GM18867 (cell line): Measurements from ENCODE around the gene NPR2.

Experiments
- ATAC-seq: cut with Tn5 transposase; IDR thresholded peaks from one replicate; pipeline ENCODE4 v1.9.1; 2021; ENCODE audit warnings: mild to moderate bottlenecking, moderate library complexity; ENCODE audit not compliant: unreplicated experiment

NPR2 gene

GRCh38 chr9:35763181-35763580 is 28.2 kb upstream of the NPR2 start:
- ATAC-seq: no peak

DNA sequence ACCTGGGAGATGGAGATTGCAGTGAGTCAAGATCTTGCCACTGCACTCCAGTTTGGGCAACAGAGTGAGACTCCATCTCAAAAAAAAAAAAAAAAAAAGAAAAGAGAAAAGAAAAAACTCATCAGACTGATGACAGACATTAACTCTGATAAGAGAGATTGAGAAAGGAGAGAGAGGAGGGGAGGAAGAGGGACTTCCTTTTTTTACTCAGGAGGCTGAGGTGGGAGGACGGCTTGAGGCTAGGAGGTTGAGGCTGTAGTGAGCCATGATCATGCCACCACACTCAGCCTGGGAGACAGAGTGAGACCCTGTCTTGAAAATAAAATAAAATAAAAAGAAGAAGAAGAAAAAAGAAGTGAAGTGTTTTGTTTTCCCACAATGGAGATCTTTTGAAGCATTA is 27.6 kb upstream of the NPR2 start:
- ATAC-seq: no peak

DNA sequence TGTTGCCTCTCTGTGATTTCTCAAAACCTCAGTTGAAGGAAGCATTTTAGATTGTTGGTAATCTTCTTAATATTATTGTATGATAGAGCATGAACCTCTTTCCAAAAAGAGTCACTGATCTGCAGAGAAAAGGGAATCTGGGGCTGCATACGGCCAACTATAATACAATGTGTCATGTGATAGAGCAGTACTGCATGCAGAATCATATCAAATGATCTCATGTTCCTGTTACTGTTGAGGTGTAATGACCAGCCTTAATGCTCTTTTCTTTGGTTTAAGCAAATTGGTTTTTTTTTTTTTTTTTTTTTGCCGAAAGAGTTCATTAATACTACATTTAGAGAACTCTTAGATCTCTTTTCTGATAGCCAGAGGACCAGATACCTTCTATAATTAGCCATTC is 24.4 kb upstream of the NPR2 start:
- ATAC-seq: no peak

DNA sequence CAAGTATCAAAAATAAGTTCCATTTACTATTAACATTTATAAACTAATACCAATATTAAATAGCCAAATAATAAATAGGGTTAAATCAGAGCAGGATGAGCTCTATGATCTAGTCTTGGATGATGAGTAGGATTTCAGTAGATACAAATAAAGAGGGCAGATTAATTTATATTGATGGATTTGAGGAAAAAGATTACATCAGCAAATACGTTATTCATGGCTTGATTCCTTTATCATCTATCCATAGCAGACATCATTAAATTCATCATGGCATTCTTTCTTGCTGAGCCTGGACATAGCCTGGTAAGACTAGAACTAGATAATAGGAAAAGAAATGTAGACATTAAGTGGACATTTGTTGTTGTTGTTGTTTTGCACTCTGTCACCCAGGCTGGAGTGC is 23.9 kb upstream of the NPR2 start:
- ATAC-seq: no peak

GRCh38 chr9:35769763-35770162 is 21.6 kb upstream of the NPR2 start:
- ATAC-seq: no peak

DNA sequence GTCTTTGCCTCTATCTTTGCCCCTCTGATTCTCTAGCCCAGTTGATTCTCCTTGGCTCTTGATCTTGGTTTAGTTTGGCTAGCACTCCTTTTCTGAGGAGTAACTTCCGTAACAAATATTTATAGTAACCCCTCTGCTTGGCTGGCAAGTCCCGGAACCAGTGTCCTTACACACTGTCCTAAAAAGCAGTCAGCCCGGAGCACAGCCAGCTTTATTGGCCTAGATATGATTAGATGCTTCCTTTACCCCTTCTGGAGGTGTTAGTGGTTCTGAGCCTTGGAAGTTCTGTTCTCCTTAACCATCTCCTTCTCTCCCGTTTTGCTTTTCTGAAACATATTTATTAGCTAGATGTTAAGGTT is 20.3 kb upstream of the NPR2 start:
- ATAC-seq: no peak

GRCh38 chr9:35771534-35771933 is 19.9 kb upstream of the NPR2 start:
- ATAC-seq: no peak

DNA sequence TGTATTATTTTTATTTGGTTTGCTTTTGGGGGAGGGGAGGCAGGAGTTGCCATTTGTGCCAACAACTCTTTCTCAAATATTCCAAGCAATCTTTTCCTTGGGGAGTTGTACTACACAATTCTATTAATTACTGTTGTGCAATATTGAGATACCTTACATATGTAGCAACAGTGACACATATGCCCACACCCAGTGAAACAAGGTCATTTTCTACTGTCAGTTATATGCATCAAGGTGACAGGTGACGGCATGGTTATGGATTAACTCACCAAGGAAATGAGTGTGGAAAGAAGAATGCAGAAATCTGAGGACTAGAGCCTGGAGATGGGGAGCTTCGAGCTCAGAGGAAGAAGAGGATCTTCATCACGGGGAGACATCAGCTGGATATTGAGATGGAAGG is 19.4 kb upstream of the NPR2 start:
- no peak for ATAC-seq

- ATAC-seq: no peak
These were observed 16.3 kb upstream of the NPR2 start for GRCh38 chr9:35774907-35775635.

- ATAC-seq: no peak
These were observed 15.4 kb upstream of the NPR2 start for GRCh38 chr9:35776018-35776417.

DNA sequence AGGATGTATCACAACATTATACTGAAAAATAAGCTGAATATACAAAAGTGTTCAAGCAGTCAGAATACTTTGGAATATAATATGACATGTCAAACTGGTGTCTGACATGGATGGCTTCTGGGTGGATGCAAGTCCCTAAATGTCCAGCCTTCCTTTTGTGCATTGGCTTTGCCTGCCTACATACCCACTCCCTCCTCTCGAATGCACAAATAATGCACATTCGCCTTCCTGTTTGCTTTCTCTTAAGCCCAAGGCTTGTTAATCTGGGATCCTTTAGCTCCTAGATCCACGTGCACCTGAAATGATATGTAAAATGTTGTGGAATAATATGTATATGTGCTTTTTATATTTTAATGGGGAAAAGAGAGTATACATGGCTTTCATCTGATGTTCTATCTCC is 12.9 kb upstream of the NPR2 start:
- ATAC-seq: no peak

GRCh38 chr9:35781066-35781465 is 10.3 kb upstream of the NPR2 start:
- no peak for ATAC-seq

DNA sequence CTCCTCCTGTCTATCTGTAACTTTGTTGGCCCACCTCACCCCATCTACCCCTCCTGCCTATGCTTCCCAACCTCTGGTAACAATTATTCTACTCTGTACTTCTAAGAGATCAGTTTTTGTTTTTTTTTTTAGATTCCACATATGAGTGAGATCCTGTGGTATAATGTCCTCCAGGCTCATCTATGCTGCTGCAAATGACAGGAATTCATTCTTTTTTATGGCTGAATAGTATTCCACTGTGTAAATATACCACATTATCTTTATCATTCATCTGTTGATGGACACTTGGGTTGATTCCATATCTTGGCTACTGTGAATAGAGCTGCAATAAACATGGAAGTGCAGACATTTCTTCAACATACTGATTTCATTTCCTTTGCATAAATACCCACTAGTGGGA is 8.0 kb upstream of the NPR2 start:
- no peak for ATAC-seq

DNA sequence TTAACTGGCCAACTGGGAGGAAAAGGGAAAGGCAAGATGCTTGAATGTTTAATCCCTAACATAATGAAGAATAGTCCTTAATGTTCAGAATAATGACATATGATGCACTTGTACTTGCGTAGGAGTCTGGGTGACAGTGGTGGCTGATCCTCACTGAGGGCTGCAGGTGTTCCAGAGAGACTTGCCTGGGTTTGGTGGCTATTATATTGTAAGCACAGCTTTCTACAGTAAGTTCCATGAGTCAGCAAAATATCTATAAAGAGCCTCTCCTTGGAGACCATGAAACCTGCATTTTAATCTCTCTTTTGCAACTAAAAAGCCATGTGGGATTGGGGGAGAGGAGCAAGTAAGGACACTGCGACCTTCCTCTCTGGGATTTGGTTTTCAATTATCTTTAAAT is 1.9 kb upstream of the NPR2 start:
- ATAC-seq: no peak

DNA sequence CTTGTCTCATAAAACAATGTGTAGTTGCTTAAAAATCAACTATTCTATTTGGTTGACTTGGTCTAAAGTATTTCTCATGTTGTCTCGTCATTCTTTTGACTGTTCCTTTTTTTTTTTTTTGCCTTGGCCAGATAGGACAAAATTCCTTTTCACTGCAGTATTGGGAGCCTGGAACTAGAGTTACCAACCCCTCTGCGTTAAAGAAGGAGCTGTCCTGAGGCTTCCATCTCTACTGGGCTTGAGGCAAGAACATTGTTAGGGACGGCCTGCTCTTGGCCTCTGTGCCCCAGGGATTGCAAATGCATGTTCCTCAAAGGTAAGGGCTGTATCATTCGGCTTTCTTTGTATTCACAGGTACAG is 1.4 kb upstream of the NPR2 start:
- no peak for ATAC-seq

DNA sequence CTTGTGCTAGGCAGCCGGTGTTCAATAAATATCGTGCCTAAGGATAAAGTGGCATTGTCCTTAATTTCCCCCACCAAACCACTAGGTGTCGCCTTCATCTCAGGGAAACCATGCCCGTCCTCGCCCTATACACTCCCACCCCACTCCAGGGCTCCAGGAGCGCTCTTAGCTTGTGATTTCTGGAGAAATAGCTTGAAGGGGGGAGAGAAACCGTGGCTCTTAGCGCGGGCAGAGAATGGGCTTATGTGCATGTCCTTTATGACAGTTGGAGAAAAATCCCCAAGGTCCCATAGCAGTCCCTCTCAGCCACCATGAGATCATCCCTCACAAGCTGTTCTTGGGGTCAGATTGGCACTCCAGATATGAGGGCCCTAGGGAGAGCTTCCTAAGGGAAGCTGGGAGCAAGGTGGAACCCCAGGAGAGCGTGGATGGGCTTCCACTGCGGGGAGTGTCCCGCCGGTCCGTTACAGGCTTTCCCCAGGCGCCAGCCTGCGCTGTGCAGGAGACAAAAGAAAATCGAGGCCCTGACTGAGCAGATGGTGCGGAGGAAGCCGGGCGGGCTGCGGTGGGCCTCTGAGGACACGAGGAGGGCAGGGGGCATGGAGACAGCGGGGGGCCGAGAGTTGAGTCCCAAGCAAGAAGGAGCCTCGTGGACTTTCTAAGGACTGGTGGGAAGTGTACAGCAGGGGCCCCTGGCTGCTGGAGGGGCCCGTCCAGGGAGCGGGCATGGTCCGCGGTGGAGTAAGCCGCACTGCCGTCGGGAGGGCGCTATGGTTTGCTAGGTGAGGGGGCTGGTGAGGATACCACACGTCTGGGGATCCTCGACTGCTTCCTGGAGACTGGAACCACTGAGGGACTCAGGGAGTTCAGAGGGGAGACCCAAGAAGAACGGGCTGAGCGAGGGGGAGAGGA is 750 bp upstream of the NPR2 start:
- ATAC-seq: no peak

DNA sequence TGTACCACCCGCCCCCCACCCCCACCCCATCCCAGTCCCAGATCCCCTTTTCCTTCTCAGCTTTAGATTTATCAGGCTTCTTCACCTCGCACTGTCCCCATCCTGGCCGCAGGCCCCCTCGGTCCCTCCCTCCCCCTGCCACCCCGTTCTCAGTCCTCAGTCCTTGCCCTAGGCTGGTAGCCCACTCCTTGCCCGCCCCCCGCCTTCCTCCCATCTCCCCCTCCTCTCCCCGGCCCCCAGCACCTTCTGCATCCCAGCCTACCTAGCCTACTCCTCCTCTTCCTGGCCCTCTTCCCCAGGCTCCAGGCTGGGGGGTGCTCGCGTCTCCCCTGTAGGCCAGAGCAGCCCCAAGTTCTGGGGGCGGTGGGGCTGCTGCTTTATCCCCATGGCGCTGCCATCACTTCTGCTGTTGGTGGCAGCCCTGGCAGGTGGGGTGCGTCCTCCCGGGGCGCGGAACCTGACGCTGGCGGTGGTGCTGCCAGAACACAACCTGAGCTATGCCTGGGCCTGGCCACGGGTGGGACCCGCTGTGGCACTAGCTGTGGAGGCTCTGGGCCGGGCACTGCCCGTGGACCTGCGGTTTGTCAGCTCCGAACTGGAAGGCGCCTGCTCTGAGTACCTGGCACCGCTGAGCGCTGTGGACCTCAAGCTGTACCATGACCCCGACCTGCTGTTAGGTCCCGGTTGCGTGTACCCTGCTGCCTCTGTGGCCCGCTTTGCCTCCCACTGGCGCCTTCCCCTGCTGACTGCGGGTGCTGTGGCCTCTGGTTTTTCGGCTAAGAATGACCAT is 828 bp downstream of the NPR2 start:
- ATAC-seq: no peak

DNA sequence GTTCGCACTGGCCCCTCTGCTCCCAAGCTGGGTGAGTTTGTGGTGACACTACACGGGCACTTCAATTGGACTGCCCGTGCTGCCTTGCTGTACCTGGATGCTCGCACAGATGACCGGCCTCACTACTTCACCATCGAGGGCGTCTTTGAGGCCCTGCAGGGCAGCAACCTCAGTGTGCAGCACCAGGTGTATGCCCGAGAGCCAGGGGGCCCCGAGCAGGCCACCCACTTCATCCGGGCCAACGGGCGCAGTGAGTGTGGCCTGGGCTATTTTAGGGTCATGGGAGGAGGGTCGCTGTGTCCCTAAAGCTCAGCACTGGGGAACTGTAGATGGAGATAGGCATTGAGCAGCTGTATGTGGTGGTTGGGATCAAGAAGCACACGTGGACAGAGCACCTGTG is 1.4 kb downstream of the NPR2 start:
- no peak for ATAC-seq

- ATAC-seq: no peak
These were observed 2.1 kb downstream of the NPR2 start for GRCh38 chr9:35793461-35793860.

- no peak for ATAC-seq
These were observed 4.3 kb downstream of the NPR2 start for GRCh38 chr9:35795695-35796094.

- ATAC-seq: no peak
These were observed 6.1 kb downstream of the NPR2 start for GRCh38 chr9:35797311-35798109.
